ENCODE data around the gene OSBPL1A. TPM values are rescaled to one million over a fixed set of nuclear protein-coding genes. Genes with fewer than 3 reads are reported as not detected.

Gene OSBPL1A
- total and polyA plus RNA-seq, 10 of the 15 experiments (the other 5 are each of a cell fraction or from before 2014, with no cell fraction given): 0.02 to 0.83 (median 0.11) TPM; not detected in 6

GRCh38 chr18:24246143-24246542, 151.5 kb downstream of the OSBPL1A start:
- no TSS peak for BruUV-seq (replicated peaks)
- TF ChIP-seq SUPT20H (IDR thresholded peaks at IDR 0.05; ENCODE audit: borderline replicate concordance, control insufficient read depth, low read depth, low read length) (no peak), CREB1 (IDR thresholded peaks at IDR 0.05; ENCODE audit: low read depth) (no peak), NR2C2 (IDR thresholded peaks at IDR 0.05; ENCODE audit: borderline replicate concordance, control insufficient read depth, insufficient read length, low read depth) (no peak), TCF12 (IDR thresholded peaks at IDR 0.05; ENCODE audit: low read depth, low read length) (0 out of 2 replicates have a peak, but pooled peaks have one; percentile 17), MTA3 (IDR thresholded peaks at IDR 0.05; ENCODE audit: borderline replicate concordance, low read length) (peak; percentile 68; the same call in 1 of the 2 replicates), RELB (IDR thresholded peaks at IDR 0.05; ENCODE audit: low read depth) (no peak), RAD51 (IDR thresholded peaks at IDR 0.05) (no peak), MYC (IDR thresholded peaks at IDR 0.05; ENCODE audit: insufficient read depth, insufficient read length, insufficient replicate concordance, low read length, severe bottlenecking) (no peak), IRF3 (IDR thresholded peaks at IDR 0.05) (no peak), FOXK2 (IDR thresholded peaks at IDR 0.05) (no peak), ESRRA (IDR thresholded peaks at IDR 0.05; ENCODE audit: low read length) (no peak), POLR2AphosphoS5 (IDR thresholded peaks at IDR 0.05; ENCODE audit: low read length) (no peak), BMI1 (IDR thresholded peaks at IDR 0.05; ENCODE audit: borderline replicate concordance) (no peak), SMAD1 (IDR thresholded peaks at IDR 0.05; ENCODE audit: low read depth, partially characterized antibody) (no peak), E2F4 (IDR thresholded peaks at IDR 0.05; ENCODE audit: low read depth, low read length) (no peak), MLLT1 (IDR thresholded peaks at IDR 0.05) (no peak), TCF3 (IDR thresholded peaks at IDR 0.05; ENCODE audit: borderline replicate concordance, insufficient read depth, low read depth, low read length) (peak; percentile 65; the same call in 1 of the 2 replicates), HDGF (IDR thresholded peaks at IDR 0.05) (no peak), RELA (IDR thresholded peaks at IDR 0.05; ENCODE audit: borderline replicate concordance, partially characterized antibody) (no peak), RFX5 (IDR thresholded peaks at IDR 0.05; ENCODE audit: low read depth, low read length) (no peak)

More at GRCh38 chr18:24246143-24246542, 151.5 kb downstream of the OSBPL1A start:
- ATAC-seq (peak; percentile 74), FAIRE-seq (peak; percentile 54), DNase-seq (ENCODE audit: low read depth, low spot score) (peak; percentile 23)
- in situ Hi-C loops (cut with MboI): no loop called here
- CTCF ChIA-PET: no interaction called here
- Histone ChIP-seq H3K27ac (ENCODE audit: control insufficient read depth, insufficient read depth) (no peak overlapping the region), H3K36me3 (ENCODE audit: control insufficient read depth in 2 of 2, insufficient read depth in 2 of 2, low read length in 1 of 2) (no peaks in the 10 kb centered on the region), H3K4me3 (no peak overlapping the region), H3K79me2 (ENCODE audit: control insufficient read depth, insufficient read depth, low read length) (no peaks in the 10 kb centered on the region), H2AFZ (ENCODE audit: control insufficient read depth, low read depth, low read length) (no peak overlapping the region), H3K27me3 (replicated peaks in 1 of 2; ENCODE audit: control insufficient read depth in 2 of 2, insufficient read depth in 2 of 2, low read length in 1 of 2) (peaks cover 0 to 4% of the 10 kb centered on the region in 2 experiments; a peak in 3 of 4 replicates), H3K9me3 (replicated peaks; ENCODE audit: control insufficient read depth, insufficient read depth, low read length) (no peaks in the 10 kb centered on the region), H3K4me1 (ENCODE audit: control insufficient read depth, insufficient read depth, low read length) (peaks cover 10% of the 10 kb centered on the region), H3K4me2 (ENCODE audit: control insufficient read depth, insufficient read depth) (peak overlapping the region; percentile 63; the same call in 1 of the 2 replicates), H3K9ac (ENCODE audit: control insufficient read depth, insufficient read depth, low read length) (no peak overlapping the region), H4K20me1 (ENCODE audit: control insufficient read depth, insufficient read depth) (no peaks in the 10 kb centered on the region)
- intact Hi-C loops (cut with micrococcal nuclease; ENCODE audit: unreplicated experiment): no loop called here
- 0% methylated on average over 3 of the region's 3 CpGs for WGBS (ENCODE audit: insufficient coverage, insufficient replicate concordance, low lambda C conversion rate, missing lambda C conversion rate)
- POLR2A ChIA-PET: no interaction called here
- RAD21 ChIA-PET (ENCODE audit: unreplicated experiment): no interaction called here
- SMC1A ChIA-PET (ENCODE audit: uncharacterized antibody, unreplicated experiment): no interaction called here
